ENCODE measurements around the gene CCR8.

Gene CCR8, protein sequence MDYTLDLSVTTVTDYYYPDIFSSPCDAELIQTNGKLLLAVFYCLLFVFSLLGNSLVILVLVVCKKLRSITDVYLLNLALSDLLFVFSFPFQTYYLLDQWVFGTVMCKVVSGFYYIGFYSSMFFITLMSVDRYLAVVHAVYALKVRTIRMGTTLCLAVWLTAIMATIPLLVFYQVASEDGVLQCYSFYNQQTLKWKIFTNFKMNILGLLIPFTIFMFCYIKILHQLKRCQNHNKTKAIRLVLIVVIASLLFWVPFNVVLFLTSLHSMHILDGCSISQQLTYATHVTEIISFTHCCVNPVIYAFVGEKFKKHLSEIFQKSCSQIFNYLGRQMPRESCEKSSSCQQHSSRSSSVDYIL

DNA sequence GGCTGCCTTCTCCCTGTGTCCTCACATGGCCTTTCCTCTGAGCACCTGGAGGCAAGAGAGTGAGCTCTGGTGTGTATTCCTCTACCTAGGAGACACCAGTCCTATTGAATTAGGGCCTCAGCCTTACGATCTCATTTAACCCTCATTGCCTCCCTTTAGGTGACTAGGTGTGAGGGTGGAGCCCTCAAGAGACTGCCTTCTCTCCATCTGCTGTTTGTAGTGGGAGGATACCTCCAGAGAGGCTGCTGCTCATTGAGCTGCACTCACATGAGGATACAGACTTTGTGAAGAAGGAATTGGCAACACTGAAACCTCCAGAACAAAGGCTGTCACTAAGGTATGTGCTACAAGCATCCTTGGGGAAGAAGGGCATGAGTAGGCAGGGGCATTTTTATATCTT is at the start of gene CCR8:
Gene CCR8, plus strand, starts transcription at position 217 of the 400 bp plus-strand sequence. CDS start 2,623 bp downstream, outside the sequence.
- no peak for DNase-seq

DNA sequence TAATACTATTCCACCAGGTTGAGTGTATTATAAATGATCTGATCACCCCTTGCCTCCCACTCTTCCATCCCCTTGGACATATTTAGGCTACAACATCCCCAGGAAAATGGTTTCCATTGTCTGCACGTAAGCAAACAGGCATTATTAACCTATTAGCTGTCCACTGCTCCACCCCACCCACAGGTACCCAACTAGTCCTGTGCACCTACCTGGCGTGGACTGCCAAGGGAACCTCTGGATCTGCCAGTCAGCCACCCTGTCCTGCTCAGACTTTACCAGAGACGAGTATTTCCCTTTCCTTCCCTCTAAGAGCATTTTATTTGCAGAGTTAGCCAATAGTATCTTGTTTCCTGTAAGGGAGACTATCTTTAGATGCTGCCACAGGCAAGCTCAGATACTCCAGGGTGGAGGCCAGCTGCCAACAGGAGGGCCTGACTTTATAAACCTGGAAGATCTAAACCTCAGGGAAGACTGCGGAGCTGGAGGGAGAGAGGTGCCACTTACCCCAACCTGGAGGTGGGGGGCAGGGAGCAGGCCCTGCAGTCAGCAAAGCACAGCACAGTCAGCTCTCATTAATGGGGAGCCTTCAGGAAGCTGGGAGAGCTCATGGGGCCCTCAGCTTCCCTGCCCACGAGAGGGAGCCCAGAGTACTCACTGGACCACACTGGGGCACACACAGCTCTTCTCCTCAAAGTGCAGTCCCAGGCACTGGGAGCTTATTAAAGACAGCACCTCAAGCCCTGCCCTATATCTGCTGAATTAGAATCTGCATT is 49.6 kb upstream of the CCR8 start, which contains the start of gene CX3CR1:
Gene CX3CR1, minus strand, starts transcription at position 292 of the 773 bp plus-strand sequence. CDS start 13,527 bp downstream, outside the sequence.
- no peak for DNase-seq

DNA sequence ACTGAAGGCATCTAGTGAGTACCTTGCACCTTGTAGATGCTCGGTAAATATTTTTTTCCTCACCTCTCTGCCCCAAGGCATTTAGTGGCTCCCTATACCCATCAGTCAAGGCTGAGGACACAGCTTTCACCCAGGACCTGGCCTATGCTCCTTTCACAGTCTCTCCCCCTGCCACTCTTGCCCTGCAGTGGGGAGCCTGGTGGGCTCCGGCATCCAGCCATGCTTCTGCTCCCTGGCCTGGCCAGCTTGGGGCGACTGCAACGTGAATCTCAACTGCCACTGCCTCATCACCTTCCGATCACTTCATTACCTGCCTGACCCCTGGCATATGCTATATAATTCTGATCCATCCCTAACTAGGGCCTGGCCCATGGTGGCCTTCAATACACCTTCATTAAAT is 48.9 kb upstream of the CCR8 start:
- DNase-seq = no peak

DNA sequence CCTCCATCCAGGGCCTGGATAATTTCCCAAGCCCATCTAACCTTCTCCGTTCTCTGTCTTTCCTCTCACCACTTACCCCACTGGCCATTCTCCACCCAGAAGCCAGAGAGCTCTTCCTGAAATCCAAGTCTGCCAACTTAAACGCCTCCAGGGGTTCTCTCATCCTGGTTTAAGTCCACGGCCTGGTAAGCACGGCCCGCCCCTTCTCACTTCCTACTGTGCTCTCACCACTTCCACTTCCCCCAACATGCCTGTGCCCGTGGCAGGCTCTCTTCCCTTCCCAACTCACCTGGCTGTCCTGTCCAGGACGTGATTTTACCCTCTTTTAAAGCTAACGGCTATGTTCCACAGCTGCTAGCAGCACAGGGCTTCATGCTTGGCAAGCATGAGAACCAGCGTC is 48.0 kb upstream of the CCR8 start:
- DNase-seq = no peak

DNA sequence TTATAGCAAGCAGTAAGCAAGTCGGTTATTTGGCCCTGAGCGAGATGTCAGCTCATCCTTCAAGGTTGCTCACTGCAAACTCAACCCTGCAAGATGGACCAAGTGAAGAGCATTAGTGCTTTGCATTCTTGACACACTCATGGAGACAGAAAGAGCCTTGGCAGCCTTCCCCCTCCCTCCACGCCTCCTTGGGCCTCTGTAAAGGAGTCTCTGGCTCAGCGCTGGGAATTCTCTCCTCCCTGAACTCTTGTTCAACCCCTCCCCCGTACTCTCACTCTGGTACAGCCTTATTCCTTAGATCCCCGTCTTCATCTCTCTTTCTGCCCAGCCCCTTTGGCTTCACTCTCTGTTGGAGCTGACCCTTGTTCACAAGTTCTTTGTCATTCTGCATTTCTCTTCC is 47.5 kb upstream of the CCR8 start:
- DNase-seq = no peak

DNA sequence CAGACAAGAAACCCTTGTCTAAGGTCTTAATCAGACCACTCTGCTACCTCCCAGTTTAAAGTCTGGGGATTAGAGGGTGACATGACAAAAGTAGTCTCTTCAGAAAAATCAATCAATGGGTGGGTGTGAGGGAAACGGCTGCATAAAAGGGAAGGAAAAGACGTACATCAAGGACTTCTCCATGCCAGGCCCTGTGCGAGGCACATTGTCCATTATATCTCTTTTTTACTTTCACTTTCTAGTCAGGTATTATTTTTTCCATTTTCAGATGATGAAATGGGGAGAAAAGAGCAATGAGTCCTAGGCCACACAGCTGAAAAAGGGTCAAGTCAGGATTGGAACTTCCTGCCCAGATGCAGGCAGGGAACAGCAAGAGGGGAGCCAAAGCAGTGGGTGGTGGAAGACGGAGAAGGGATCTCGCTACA is 45.0 kb upstream of the CCR8 start:
- DNase-seq = peak; percentile 8

DNA sequence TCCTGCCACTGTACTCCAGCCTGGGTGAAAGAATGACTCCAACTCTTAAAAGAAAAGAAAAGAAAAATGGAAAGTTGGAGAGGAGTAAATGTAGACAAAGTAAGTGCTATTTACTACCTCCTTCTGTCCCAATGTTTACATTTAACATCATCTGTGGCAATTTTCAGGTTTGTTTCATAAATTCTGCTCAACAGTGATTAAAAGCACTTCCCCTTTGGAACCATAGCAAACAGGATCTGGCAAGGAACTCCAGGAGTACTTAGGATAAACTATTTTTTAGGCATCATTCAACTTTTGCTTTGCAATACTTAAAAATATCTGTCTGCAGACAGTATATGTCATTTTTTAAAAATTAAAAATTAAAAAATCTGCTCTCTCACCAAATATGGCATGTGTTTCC is 44.2 kb upstream of the CCR8 start:
- DNase-seq = no peak

DNA sequence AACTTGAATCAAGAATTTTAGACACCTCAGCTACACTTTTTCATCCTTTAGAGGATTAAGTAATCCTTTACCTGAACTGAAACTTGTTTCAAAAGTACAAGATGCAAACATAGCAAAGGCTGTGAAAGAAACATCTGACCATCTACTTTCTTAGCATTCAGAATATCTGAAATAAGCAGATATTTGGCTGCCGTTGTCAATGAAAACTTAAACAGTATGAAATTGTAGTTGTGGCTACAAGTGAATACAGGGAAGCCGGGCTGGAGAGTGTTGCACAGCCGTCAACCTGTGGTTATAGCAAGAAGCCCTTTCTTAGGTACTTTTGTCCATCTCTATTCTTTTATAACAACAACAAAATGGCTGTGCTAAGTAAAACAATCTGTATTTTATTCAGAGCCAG is 42.7 kb upstream of the CCR8 start:
- DNase-seq = no peak

DNA sequence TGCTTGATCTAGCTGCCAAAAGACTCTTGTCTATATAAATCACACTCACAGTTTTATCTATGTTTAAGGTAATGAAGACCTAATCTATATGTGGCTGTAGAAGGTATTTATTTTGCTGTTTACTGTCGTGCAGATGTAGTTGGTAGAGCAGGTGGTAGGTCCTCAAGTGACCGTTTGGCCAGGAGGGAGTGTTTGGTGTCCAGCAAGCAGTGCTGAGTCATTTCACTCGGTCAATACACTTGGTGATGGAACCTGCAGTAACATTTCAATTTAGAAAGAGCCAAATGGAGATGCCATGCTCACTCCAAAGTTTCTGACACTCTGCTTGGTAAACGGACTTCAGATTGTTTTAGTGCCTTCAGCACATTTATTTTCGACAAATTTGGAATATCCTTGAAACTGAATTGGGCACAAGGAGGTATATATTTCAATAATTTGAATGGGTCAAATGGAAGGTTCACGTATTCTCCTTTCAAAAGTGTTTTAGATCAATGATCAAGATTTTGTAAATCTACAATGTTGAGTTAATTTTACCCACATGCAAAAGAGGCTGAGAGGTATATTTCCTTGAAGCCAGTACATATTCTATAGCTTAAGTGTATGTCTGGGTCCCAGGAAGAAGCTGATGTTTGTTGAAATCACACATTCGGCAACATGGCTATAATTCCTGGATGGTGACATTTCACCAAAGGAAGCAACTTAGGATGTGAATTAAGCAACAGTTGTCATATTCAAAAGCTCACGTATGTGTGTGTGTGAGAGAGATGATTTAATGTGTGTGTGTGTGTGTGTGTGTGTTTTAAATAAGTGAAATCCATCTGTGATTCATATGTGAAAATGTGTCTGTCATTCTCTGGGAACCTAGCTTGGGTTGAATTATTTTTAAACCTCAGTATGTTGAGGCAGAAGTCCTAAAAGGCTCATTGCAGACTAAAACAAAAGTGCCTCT is 42.0 kb upstream of the CCR8 start:
- no peak for DNase-seq

DNA sequence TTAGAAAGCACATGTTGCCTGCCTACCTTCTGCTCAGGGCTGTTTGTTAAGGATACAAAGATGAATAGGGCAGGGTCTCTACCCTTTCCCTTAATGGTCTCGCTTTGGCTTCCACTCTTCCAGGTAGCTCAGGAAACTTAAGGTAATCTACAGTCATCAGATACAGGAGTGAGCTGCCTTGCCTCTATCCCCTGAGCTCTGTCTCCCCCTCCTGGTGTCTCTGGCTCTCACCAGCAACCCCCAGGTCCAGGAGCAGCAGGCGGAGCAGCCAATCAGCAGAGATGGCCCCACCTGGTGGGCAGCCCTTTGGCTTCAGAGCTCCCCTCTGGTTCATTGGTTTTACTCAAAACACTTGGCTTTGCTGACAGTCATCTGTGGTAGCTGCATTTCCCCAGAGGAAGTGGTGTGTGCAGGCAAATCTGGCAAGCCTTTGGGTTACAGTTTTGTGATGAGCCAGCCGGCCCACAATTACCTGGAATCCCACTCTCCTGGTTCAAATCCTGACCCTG is 41.2 kb upstream of the CCR8 start:
- DNase-seq = peak; percentile 85

DNA sequence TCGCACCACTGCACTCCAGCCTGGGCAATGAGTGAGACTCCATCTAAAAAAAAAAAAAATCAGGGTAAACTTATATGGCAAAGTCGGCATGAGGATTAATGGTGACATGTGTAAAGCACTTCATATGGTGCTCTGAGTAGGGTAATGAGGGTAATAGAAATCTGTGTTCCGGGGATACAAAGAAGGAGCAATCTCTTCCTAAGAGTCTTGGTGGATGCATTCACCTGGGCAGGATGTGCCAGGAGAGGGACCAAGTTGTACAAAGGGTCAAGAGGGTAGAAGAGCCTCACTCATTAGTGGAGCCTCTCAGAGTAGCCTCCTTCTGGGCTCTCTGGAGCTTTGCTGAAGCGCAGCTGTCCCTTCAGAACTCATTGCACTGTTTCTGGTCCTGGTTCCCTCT is 40.4 kb upstream of the CCR8 start:
- no peak for DNase-seq

DNA sequence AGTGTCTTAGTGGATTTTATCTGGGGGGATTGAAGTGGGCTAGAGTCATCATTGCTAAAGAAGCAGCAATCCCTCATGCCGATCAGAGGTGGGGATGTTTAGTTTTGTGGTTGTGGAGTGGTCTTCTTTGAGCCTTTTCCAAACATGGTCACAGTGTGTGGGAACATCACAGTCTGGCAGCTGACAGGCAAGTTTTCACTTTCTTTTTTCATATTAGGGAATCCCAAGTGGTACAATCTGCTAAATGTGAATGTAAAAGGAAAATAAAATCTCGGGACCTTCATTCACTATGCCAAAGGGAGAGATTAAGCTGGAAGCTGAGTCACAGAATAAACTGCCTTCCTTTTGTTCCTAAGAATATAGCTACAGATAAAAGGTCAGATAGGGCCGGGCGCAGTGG is 39.3 kb upstream of the CCR8 start:
- no peak for DNase-seq

DNA sequence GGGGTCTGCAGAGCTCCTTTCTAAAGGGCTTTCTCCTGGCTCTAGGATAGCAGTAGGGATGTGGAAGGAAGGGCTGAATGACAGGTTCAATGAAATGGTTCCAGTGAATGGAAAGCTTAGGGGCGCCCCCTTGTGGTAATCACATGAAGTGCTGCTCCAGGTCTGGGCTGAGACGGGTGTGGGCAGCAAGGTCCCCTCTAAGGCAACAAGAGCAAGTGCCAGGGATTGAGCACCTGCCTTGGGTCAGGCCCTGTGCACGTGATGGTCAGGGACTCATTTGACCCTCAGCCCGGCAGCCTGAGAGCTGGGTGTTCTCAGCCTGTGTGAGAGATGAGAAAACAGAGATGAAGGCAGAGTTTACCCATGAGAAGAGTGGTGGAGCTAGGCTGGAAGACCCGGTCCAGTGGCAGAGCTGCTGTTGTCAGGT is 37.6 kb upstream of the CCR8 start:
- peak; percentile 78 for DNase-seq

DNA sequence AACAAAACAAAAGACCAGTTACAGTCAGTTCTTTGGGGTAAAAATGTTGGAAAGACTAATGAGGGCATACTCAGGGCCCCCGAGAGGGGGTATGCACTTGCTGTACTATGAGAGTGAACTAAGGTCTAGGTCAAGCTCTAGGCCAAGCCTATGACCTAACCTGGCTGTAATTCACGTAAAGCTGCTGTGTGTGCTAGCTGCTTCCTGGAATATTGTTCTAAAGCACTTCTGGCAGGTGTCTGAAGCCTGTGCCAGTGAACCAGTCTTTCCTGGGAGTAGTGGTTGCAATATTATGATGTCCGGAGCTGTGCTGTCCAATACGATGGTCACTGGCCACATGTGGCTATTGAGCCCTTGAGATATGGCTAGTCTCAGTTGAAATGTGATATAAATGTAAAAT is 36.5 kb upstream of the CCR8 start:
- DNase-seq = no peak

DNA sequence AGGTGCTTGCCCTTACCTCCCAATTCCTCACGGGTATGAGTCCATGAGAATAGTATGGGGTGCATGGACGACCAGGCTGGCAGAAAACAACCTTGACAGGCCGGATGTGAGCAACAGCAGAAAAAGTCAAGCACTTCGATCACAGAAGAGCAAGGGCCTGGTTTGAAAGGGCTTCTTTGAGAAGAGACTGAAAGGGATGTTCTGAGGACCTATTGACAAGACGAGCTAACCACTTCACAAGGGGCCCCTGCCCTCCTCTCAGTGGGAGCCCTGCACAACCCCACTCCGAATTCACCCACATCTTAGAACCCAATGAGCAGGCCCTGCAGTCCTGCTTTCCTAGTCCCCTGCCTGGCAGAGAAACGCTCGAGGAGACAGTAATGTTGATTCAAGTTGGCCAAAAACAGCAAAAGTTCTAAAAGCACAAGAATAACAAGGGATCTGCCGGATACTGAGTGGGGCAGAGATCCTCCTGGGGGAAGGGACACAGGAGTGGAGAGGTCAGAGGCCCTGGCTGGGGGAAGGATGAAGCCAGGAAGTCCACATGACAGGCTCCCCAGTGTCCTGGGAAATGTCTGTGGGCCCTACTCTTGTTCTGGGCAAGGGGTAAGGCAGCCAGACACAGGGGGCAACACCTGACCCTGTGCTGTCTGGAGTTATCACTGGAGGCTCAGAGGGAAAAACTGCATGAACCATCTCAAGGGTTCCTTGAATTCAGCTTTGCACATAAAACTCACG is 34.9 kb upstream of the CCR8 start:
- no peak for DNase-seq

DNA sequence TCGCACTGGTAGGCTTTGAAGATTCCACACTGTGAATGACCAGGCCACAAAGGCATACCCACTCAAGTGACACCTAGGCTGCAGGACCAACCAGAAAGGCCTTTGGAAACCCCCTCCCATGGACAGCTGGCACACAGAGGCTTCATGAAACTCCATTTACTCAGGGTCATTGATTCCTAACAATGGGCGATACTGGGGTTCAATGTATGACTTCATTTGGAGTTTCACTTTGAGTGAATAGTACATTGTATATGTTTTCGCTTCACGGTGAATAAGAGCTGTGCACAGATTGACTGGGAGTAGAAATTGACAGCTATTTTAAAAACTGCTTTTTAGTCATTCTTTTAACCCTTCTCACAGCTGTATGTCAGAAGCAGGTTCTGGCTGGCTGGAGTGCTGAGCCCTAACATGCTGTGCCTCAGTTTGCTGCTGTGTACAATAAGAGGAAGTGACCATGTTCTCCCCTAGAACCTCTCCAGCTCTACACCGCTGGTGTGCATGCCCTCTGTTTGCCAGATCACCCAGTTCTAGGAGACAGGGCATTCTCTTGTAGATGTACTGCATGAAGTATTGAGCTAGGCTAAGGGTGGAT is 34.2 kb upstream of the CCR8 start:
- DNase-seq = no peak

DNA sequence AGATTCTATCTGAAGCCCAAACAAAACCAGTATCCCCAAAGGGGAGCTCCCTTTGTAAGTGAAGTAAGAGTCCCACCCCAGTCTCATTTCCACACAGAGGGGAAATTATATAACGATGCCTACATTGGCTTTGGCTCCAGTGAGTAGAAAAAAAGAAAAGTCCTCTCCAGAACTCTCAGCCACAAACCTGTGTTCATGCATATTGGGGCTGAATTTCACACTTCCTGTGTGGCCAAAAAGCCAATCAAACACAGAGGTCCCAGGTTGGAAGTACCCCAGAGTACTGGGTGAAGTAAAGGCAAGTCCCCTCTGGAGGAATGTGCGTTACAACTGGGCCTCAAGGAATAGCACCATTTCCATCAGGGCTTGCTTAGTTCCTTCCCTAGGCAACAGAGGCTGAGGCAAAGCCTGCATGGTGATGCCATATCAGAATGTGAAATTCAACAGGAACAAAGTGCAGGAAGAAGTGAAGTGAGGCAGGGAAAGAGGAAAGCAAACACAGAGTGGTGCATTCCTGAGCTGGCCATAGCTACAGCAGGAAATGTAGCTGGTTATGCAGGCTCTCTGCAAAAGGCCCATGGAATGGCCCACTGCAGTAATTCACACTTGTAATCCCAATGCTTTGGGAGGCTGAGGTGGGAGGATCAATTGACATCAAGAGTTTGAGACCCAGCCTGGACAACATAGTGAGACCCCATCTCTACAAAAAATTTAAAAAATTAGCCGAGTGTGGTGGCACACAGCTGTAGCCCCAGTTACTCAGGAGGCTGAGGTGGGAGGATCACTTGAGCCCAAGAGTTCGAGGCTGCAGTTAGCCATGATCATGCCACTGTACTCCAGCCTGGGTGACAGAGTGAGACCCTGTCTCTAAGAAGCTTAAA is 33.1 kb upstream of the CCR8 start:
- no peak for DNase-seq

DNA sequence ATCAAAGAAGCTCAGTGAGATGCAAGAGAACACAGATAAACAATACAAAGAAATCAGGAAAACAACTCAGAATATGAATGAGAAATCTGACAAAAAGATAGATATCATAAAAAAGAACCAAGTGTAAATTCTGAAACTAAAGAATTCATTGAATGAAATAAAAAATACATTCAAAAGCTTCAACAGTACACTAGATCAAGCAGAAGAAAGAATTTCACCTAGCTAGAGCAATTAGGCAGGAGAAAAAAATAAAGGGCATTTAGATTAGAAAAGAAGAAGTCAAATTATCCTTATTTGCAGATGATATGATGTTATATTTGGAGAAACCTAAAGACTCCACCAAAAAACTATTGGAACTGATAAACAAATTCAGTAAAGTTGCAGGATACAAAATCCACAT is 30.2 kb upstream of the CCR8 start:
- no peak for DNase-seq

DNA sequence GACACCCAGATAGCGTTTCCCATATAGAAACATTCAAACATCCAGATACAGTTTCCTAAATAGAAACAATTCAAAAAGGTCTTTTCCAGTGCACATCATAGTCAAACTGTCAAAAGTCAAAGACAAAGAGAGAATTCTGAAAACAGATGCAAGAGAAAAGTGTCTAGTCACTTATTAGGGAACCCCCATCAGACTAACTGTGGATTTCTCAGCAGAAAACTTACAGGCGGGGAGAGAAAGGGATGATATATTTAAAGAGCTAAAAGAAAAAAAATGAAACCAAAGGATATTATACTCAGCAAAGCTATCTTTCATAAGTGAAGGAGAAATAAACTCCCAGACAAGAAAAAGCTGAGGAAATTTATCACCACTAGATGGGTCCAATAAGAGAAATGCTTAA is 27.3 kb upstream of the CCR8 start:
- no peak for DNase-seq

DNA sequence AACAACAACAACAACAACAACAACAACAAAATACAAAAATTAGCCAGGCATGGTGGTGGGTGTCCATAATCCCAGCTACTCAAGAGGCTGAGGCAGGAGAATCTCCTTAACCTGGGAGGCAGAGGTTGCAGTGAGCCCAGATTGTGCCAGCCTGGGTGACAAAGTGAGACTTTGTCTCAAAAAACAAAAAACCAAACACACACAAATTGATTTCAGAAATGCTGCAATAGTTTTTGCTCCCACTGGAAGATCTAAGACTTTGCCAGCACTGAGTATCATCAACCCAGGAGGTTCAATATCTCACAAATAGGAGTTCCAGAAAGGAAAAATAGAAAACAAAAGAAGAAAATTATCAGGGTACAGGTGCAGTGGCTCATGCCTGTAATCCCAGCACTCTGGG is 16.2 kb upstream of the CCR8 start:
- DNase-seq = no peak

DNA sequence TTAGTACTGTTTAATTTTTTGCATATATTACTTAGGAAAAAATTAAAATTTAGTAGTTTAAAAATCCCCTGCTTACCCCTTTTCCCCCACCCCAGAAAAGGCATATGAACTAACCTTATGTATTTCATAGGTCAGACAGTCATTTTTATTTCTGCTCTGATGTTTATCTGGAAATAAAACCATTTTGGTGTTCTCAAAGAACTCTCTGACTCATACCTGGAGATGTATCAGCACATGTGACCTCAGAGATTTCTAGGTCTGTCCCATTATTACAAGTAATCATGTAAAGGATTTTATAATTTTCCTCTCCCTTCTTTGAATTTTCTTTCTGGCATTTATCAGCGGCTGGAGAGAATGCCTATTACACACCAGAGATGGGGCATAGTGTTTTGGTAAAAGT is 14.1 kb upstream of the CCR8 start:
- DNase-seq = no peak

Data from hematopoietic multipotent progenitor cell treated with erythropoietin and hydrocortisone succinate and interleukin-3 and kit ligand, for 8 days (in vitro differentiated cells).